SIG-M5 (cell line): ENCODE data around the gene DIPK1B.

Experiments
- DNase-seq: peaks from one replicate; lab custom pipeline; 2025; lab: John Stamatoyannopoulos, UW

The DIPK1B gene

GRCh38 chr9:136686794-136687711 is 25.3 kb upstream of the DIPK1B start, which contains the start of gene AGPAT2:
Gene AGPAT2, minus strand, starts transcription at chr9:136687457. Its CDS starts 100 bp downstream, at chr9:136687357.
- DNase-seq = no peak

- DNase-seq = no peak
Measured at GRCh38 chr9:136687721-136688223, 24.6 kb upstream of the DIPK1B start.

GRCh38 chr9:136688274-136689107 is 23.9 kb upstream of the DIPK1B start:
- DNase-seq = no peak

GRCh38 chr9:136689108-136689460 is 23.3 kb upstream of the DIPK1B start:
- DNase-seq = no peak

GRCh38 chr9:136690104-136690805 is 22.1 kb upstream of the DIPK1B start:
- no peak for DNase-seq

- no peak for DNase-seq
Measured at GRCh38 chr9:136690806-136691261, 21.5 kb upstream of the DIPK1B start.

- DNase-seq = no peak
Measured at GRCh38 chr9:136691316-136692184, 20.8 kb upstream of the DIPK1B start.

GRCh38 chr9:136692185-136693134 is 19.9 kb upstream of the DIPK1B start:
- no peak for DNase-seq

GRCh38 chr9:136693135-136693489 is 19.3 kb upstream of the DIPK1B start:
- DNase-seq = no peak

- DNase-seq = no peak
Measured at GRCh38 chr9:136693490-136694162, 18.7 kb upstream of the DIPK1B start.

- no peak for DNase-seq
Measured at GRCh38 chr9:136694163-136694871, 18.1 kb upstream of the DIPK1B start.

- DNase-seq = no peak
Measured at GRCh38 chr9:136694872-136695247, 17.5 kb upstream of the DIPK1B start.

GRCh38 chr9:136695435-136695895 is 16.9 kb upstream of the DIPK1B start:
- no peak for DNase-seq

GRCh38 chr9:136695955-136696354 is 16.4 kb upstream of the DIPK1B start:
- no peak for DNase-seq

- DNase-seq = no peak
Measured at GRCh38 chr9:136696502-136696901, 15.9 kb upstream of the DIPK1B start.

GRCh38 chr9:136697146-136697820 is 15.1 kb upstream of the DIPK1B start:
- no peak for DNase-seq

- DNase-seq = peak; percentile 70
Measured at GRCh38 chr9:136697821-136698526, 14.4 kb upstream of the DIPK1B start.
